ENCODE data around the gene PA2G4. TPM values are rescaled to one million over a fixed set of nuclear protein-coding genes. Genes with fewer than 3 reads are reported as not detected.
A peak's percentile ranks its signal among the peaks of the same experiment; 100 is the strongest.

Gene PA2G4
- total and polyA plus RNA-seq, 2 donors (not counting 3 experiments of a cell fraction or from before 2014, with no cell fraction given): 121 to 188 TPM

DNA sequence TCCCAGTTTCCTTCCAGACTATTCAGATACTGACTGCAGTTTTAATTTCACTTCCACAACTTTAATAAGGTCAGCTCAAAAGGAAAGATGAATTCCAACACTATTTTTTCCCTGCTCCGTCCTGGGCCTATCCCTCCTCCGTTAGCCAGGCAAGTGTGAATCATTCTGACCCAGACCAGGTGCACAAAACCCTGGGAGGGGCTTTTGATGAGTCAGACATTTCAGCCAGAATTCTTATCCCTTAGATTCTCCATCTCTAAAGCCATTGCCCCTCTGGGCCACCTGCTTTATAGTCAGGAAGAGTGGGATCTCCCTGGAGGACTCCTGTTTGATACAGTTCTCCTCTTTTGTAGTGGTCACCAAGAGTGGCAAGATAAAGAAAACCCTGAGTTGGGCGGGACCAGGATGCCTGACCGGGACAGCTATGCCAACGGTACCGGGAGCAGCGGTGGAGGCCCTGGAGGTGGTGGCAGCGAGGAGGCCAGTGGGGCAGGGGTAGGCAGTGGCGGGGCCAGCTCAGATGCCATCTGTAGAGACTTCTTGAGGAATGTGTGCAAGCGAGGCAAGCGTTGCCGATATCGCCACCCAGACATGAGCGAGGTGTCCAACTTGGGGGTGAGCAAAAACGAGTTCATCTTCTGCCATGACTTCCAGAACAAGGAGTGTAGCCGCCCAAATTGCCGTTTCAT lies 15.9 kb downstream of the PA2G4 start:
- H3K27ac ChIP-seq (ENCODE audit: insufficient read depth, low read depth, low read length): no peak overlapping the region
- dilution Hi-C loops (cut with MboI; ENCODE audit: extremely low pct_ligation_motif_present, low sequenced_read_pairs): no loop called here
- POLR2A ChIA-PET: interaction anchor here (0.6 to 3.0 kb wide), 5 partner anchors 8 to 379 kb away, joined by 3 to 20 read pairs (median 7); partner anchors contain the start of genes ESYT1 and MYL6

GRCh38 chr12:56121204-56121870 lies 17.0 kb downstream of the PA2G4 start:
- CTCF ChIA-PET: interaction anchor here (11.9 kb wide), 1 partner anchor 67 kb away, joined by 236 read pairs; the partner anchor contains the start of gene SMARCC2

More for the DNA sequence above, 15.9 kb downstream of the PA2G4 start:
- Histone ChIP-seq H3K9ac (replicated peaks; ENCODE audit: extremely low read depth, insufficient read depth, low read length) (no peak overlapping the region), H3K27me3 (ENCODE audit: control insufficient read depth in 2 of 2, insufficient read depth in 2 of 2, low read length in 2 of 2) (no peaks in the 10 kb centered on the region), H3K4me3 (replicated peaks in 1 of 3; ENCODE audit: insufficient read depth in 1 of 3, low read depth in 1 of 3, low read length in 3 of 3) (no peak overlapping the region), H3K79me2 (ENCODE audit: control insufficient read depth, insufficient read depth, low read length) (peaks cover 24% of the 10 kb centered on the region), H3K9me1 (replicated peaks; ENCODE audit: control insufficient read depth, extremely low read depth, insufficient read depth, low read length) (no peaks in the 10 kb centered on the region), H3K4me2 (ENCODE audit: insufficient read depth, low read length) (peak overlapping the region; percentile 39), H3K36me3 (ENCODE audit: control insufficient read depth in 2 of 2, extremely low read depth in 1 of 2, insufficient read depth in 2 of 2, low read length in 2 of 2) (peaks cover 0 to 13% of the 10 kb centered on the region in 2 experiments), H3K4me1 (ENCODE audit: control insufficient read depth, extremely low read depth, insufficient read depth, low read length) (peaks cover 23% of the 10 kb centered on the region), H3K9me3 (replicated peaks; ENCODE audit: control insufficient read depth, insufficient read depth, low read length) (no peaks in the 10 kb centered on the region), H4K20me1 (replicated peaks; ENCODE audit: control insufficient read depth, extremely low read depth, insufficient read depth, low read length) (no peaks in the 10 kb centered on the region), H2AFZ (ENCODE audit: low read depth, low read length) (no peak overlapping the region)
- CTCF ChIA-PET: interaction anchor here (0.5 to 11.9 kb wide), 14 partner anchors 7 to 509 kb away, joined by 3 to 236 read pairs (median 5); partner anchors contain the start of genes ANKRD52, ESYT1, MYL6 and PA2G4
- no peak for TF ChIP-seq GATA2 (IDR thresholded peaks at IDR 0.05; ENCODE audit: insufficient read depth, insufficient read length, low read depth, low read length)
- TF ChIP-seq POLR2AphosphoS5 (IDR thresholded peaks at IDR 0.05; ENCODE audit: insufficient read depth, low read depth, low read length): no peak
- TF ChIP-seq MYC (IDR thresholded peaks at IDR 0.05; ENCODE audit: low read depth, low read length): no peak
- TF ChIP-seq POLR2A (IDR thresholded peaks at IDR 0.05; ENCODE audit: low read depth, low read length): no peak
- no peak for TF ChIP-seq EZH2 (IDR thresholded peaks at IDR 0.05; ENCODE audit: borderline replicate concordance, low read depth, low read length, severe bottlenecking)
- no peak for TF ChIP-seq JUN (IDR thresholded peaks at IDR 0.05; ENCODE audit: borderline replicate concordance, insufficient read depth, insufficient read length, low read depth)
- no TSS peak for BruUV-seq (replicated peaks)
- intact Hi-C loops (cut with micrococcal nuclease): no loop called here
- FAIRE-seq: no peak
- DNase-seq (ENCODE audit: low read depth, low spot score): no peak

More at GRCh38 chr12:56121204-56121870, 17.0 kb downstream of the PA2G4 start:
- no peaks in the 10 kb centered on the region for H3K9me1 ChIP-seq (replicated peaks; ENCODE audit: control insufficient read depth, extremely low read depth, insufficient read depth, low read length)
- H3K79me2 ChIP-seq (ENCODE audit: control insufficient read depth, insufficient read depth, low read length): peaks cover 24% of the 10 kb centered on the region
- FAIRE-seq (no peak), DNase-seq (ENCODE audit: low read depth, low spot score) (no peak)
- no peak overlapping the region for H3K4me2 ChIP-seq (ENCODE audit: insufficient read depth, low read length)
- H2AFZ ChIP-seq (ENCODE audit: low read depth, low read length): no peak overlapping the region
- H3K4me1 ChIP-seq (ENCODE audit: control insufficient read depth, extremely low read depth, insufficient read depth, low read length): peaks cover 31% of the 10 kb centered on the region
- intact Hi-C loops (cut with micrococcal nuclease) (no loop called here), dilution Hi-C loops (cut with MboI; ENCODE audit: extremely low pct_ligation_motif_present, low sequenced_read_pairs) (no loop called here)
- H3K9me3 ChIP-seq (replicated peaks; ENCODE audit: control insufficient read depth, insufficient read depth, low read length): no peaks in the 10 kb centered on the region
- POLR2A ChIA-PET: no interaction called here
- BruUV-seq (replicated peaks): no TSS peak
- no peak for TF ChIP-seq EZH2 (IDR thresholded peaks at IDR 0.05; ENCODE audit: borderline replicate concordance, low read depth, low read length, severe bottlenecking)
- no peak for TF ChIP-seq FOS (IDR thresholded peaks at IDR 0.05; ENCODE audit: borderline replicate concordance, insufficient read depth, low read length)
- TF ChIP-seq, protein P1, sequence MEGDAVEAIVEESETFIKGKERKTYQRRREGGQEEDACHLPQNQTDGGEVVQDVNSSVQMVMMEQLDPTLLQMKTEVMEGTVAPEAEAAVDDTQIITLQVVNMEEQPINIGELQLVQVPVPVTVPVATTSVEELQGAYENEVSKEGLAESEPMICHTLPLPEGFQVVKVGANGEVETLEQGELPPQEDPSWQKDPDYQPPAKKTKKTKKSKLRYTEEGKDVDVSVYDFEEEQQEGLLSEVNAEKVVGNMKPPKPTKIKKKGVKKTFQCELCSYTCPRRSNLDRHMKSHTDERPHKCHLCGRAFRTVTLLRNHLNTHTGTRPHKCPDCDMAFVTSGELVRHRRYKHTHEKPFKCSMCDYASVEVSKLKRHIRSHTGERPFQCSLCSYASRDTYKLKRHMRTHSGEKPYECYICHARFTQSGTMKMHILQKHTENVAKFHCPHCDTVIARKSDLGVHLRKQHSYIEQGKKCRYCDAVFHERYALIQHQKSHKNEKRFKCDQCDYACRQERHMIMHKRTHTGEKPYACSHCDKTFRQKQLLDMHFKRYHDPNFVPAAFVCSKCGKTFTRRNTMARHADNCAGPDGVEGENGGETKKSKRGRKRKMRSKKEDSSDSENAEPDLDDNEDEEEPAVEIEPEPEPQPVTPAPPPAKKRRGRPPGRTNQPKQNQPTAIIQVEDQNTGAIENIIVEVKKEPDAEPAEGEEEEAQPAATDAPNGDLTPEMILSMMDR (IDR thresholded peaks at IDR 0.05; ENCODE audit: extremely low read depth in 1 of 2, insufficient read depth in 1 of 2, low read depth in 1 of 2, low read length in 2 of 2): no peak
- TF ChIP-seq, protein P2, sequence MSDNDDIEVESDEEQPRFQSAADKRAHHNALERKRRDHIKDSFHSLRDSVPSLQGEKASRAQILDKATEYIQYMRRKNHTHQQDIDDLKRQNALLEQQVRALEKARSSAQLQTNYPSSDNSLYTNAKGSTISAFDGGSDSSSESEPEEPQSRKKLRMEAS (IDR thresholded peaks at IDR 0.05; ENCODE audit: insufficient read depth, insufficient read length): no peak
- no peak for TF ChIP-seq POLR2AphosphoS5 (IDR thresholded peaks at IDR 0.05; ENCODE audit: insufficient read depth, low read depth, low read length)
- TF ChIP-seq POLR2A (IDR thresholded peaks at IDR 0.05; ENCODE audit: low read depth, low read length): no peak
- no peak for TF ChIP-seq MYC (IDR thresholded peaks at IDR 0.05; ENCODE audit: low read depth, low read length)
- no peak for TF ChIP-seq GATA2 (IDR thresholded peaks at IDR 0.05; ENCODE audit: insufficient read depth, insufficient read length, low read depth, low read length)
- no peak for TF ChIP-seq JUN (IDR thresholded peaks at IDR 0.05; ENCODE audit: borderline replicate concordance, insufficient read depth, insufficient read length, low read depth)
- no peak overlapping the region for H3K4me3 ChIP-seq (replicated peaks in 1 of 3; ENCODE audit: insufficient read depth in 1 of 3, low read depth in 1 of 3, low read length in 3 of 3)
- no peak overlapping the region for H3K9ac ChIP-seq (replicated peaks; ENCODE audit: extremely low read depth, insufficient read depth, low read length)
- no peaks in the 10 kb centered on the region for H4K20me1 ChIP-seq (replicated peaks; ENCODE audit: control insufficient read depth, extremely low read depth, insufficient read depth, low read length)
- no peaks in the 10 kb centered on the region for H3K27me3 ChIP-seq (ENCODE audit: control insufficient read depth in 2 of 2, insufficient read depth in 2 of 2, low read length in 2 of 2)
- H3K27ac ChIP-seq (ENCODE audit: insufficient read depth, low read depth, low read length): no peak overlapping the region
- peaks cover 0 to 13% of the 10 kb centered on the region in 2 experiments for H3K36me3 ChIP-seq (ENCODE audit: control insufficient read depth in 2 of 2, extremely low read depth in 1 of 2, insufficient read depth in 2 of 2, low read length in 2 of 2)
